OCI-LY3 (cell line): Measurements from ENCODE around the gene PTGES3L.

Source experiments
- H2AFZ ChIP-seq: fragments of 200-600, 300-600 bp; shearing (Covaris generic); 2 replicates; pipeline ENCODE4 v1.6.0; 2014; ENCODE audit warnings: antibody characterized with exemption, low read depth, low read length
- H3K27ac ChIP-seq: fragments of 200-600, 300-600 bp; sonication (generic); 2 replicates; pipeline ENCODE4 v1.5.1; 2014; ENCODE audit warnings: mild to moderate bottlenecking, low read length, moderate library complexity, mixed read lengths
- H3K27me3 ChIP-seq: fragments of 200-600, 300-600 bp; sonication (generic); 2 replicates; pipeline ENCODE4 v1.6.1; 2014; ENCODE audit warnings: low read depth, low read length, mixed read lengths
- H3K36me3 ChIP-seq: fragments of 200-600, 300-600 bp; sonication (generic); replicated peaks from 2 replicates; pipeline ENCODE3; 2014; ENCODE audit warnings: low read depth, low read length, mixed read lengths
- H3K4me1 ChIP-seq: fragments of 300-600, 200-600 bp; sonication (generic); 2 replicates; pipeline ENCODE4 v1.6.1; 2014; ENCODE audit warnings: low read length, mixed read lengths
- H3K4me2 ChIP-seq: fragments of 200-600, 300-600 bp; sonication (generic); 2 replicates; pipeline ENCODE4 v1.6.1; 2014; ENCODE audit warnings: low read length, mixed read lengths
- H3K4me3 ChIP-seq: fragments of 300-600, 200-600 bp; sonication (generic); 2 replicates; pipeline ENCODE4 v1.5.1; 2014; ENCODE audit warnings: antibody characterized with exemption, mild to moderate bottlenecking, low read length, moderate library complexity
- H3K79me2 ChIP-seq: fragments of 300-600, 200-600 bp; shearing (Covaris generic); 2 replicates; pipeline ENCODE4 v1.6.1; 2014; ENCODE audit warnings: mild to moderate bottlenecking, low read length, mixed read lengths
- H3K9ac ChIP-seq: fragments of 300-600, 200-600 bp; shearing (Covaris generic); 2 replicates; pipeline ENCODE4 v1.6.0; 2014; ENCODE audit warnings: mild to moderate bottlenecking, low read length, moderate library complexity
- H3K9me3 ChIP-seq: fragments of 200-600, 300-600 bp; shearing (Covaris generic); 2 replicates; pipeline ENCODE4 v1.6.1; 2014; ENCODE audit warnings: low read length, mixed read lengths; ENCODE audit not compliant: insufficient read depth
- H4K20me1 ChIP-seq: fragments of 200-600, 300-600 bp; sonication (generic); 2 replicates; pipeline ENCODE4 v1.6.1; 2016; ENCODE audit warnings: low read length, mixed read lengths; ENCODE audit not compliant: insufficient read depth
- CTCF ChIP-seq: fragments of 200-600, 300-600 bp; sonication (generic); IDR thresholded peaks from 2 replicates; pipeline ENCODE4 v1.5.1; 2014; ENCODE audit warnings: antibody characterized with exemption, low read length, low read depth
- EZH2phosphoT487 ChIP-seq: fragments of 200-600 bp; shearing (Covaris generic); IDR thresholded peaks from 2 replicates; pipeline ENCODE4 v1.6.1; 2018; ENCODE audit warnings: antibody characterized with exemption, mixed run types, low read depth

Gene PTGES3L

DNA sequence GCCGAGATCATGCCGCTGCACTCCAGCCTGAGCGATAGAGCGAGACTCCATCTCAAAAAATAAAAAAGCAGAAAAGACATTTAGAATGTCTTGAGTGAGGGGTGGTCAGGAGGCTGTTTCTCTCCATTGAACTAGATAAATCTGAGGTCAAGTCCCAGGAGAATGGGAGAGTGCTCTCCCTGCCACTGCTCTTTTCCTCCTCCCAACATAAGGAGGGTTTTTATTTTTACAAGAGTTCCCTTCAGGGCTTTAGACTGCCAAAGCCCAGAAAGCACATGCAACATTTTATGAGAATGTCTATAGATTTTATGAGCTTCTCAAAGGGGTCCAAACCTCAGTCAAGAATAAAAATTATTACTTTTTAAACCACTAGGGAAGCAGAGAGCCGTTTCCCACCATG is 46.7 kb upstream of the PTGES3L start:
- no peaks in the 10 kb centered on the region for H3K27me3 ChIP-seq
- H3K27ac ChIP-seq = no peak overlapping the region
- no peaks in the 10 kb centered on the region for H3K79me2 ChIP-seq
- H3K4me3 ChIP-seq = no peak overlapping the region
- H4K20me1 ChIP-seq = no peaks in the 10 kb centered on the region
- no peaks in the 10 kb centered on the region for H3K9me3 ChIP-seq
- no peaks in the 10 kb centered on the region for H3K4me1 ChIP-seq
- H2AFZ ChIP-seq = no peak overlapping the region
- H3K36me3 ChIP-seq = no peaks in the 10 kb centered on the region
- H3K4me2 ChIP-seq = no peak overlapping the region
- no peak overlapping the region for H3K9ac ChIP-seq
- TF ChIP-seq EZH2phosphoT487 (no peak), CTCF (no peak)

- no peak overlapping the region for H3K4me2 ChIP-seq
- no peaks in the 10 kb centered on the region for H3K79me2 ChIP-seq
- H3K4me3 ChIP-seq = no peak overlapping the region
- no peak overlapping the region for H3K27ac ChIP-seq
- no peak overlapping the region for H3K9ac ChIP-seq
- H4K20me1 ChIP-seq = no peaks in the 10 kb centered on the region
- H3K27me3 ChIP-seq = no peaks in the 10 kb centered on the region
- H2AFZ ChIP-seq = no peak overlapping the region
- no peaks in the 10 kb centered on the region for H3K9me3 ChIP-seq
- peaks cover 3% of the 10 kb centered on the region; the same call in 1 of the 2 replicates for H3K4me1 ChIP-seq
- no peaks in the 10 kb centered on the region for H3K36me3 ChIP-seq
- no peak for TF ChIP-seq EZH2phosphoT487
- TF ChIP-seq CTCF = no peak
These were observed 46.1 kb upstream of the PTGES3L start for GRCh38 chr17:43025766-43026537.

DNA sequence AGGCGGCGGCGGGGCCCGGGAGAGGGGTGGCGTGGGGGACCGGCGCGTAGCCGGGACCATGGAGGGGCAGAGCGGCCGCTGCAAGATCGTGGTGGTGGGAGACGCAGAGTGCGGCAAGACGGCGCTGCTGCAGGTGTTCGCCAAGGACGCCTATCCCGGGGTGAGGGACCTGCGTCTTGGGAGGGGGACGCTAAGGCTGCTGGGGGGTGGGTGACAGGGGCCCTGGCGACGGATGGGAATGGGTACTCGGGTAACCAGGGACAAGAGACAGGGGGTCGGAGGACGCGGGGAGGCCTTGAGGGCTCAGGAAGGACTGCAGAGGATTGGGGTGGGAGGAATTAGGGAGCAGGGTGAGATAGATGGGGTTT is 45.4 kb upstream of the PTGES3L start:
- Histone ChIP-seq H3K4me1 (peaks cover 3% of the 10 kb centered on the region; the same call in 1 of the 2 replicates), H3K4me3 (no peak overlapping the region), H3K4me2 (no peak overlapping the region), H3K9me3 (no peaks in the 10 kb centered on the region), H3K27ac (no peak overlapping the region), H3K27me3 (no peaks in the 10 kb centered on the region), H4K20me1 (no peaks in the 10 kb centered on the region), H3K36me3 (no peaks in the 10 kb centered on the region), H3K79me2 (no peaks in the 10 kb centered on the region), H2AFZ (no peak overlapping the region), H3K9ac (no peak overlapping the region)
- TF ChIP-seq CTCF (no peak), EZH2phosphoT487 (no peak)

- peak within 1 kb of the TSS; percentile 78 for H3K4me3 ChIP-seq
- H3K27ac ChIP-seq = no peak within 1 kb of the TSS
- no peaks in the 10 kb centered on the region for H3K79me2 ChIP-seq
- H4K20me1 ChIP-seq = no peaks in the 10 kb centered on the region
- H3K9me3 ChIP-seq = no peaks in the 10 kb centered on the region
- TF ChIP-seq EZH2phosphoT487 (no peak), CTCF (peak; percentile 63)
- peak within 1 kb of the TSS; percentile 39 for H2AFZ ChIP-seq
- no peaks in the 10 kb centered on the region for H3K27me3 ChIP-seq
- H3K9ac ChIP-seq = peak within 1 kb of the TSS; percentile 36
- H3K36me3 ChIP-seq = no peaks in the 10 kb centered on the region
- H3K4me2 ChIP-seq = peak within 1 kb of the TSS; percentile 75
- H3K4me1 ChIP-seq = peaks cover 3% of the 10 kb centered on the region; the same call in 1 of the 2 replicates
These were observed 44.8 kb upstream of the PTGES3L start, which contains the start of gene RND2 for GRCh38 chr17:43024407-43025289. TSS of gene RND2 (plus strand) at chr17:43025231. CDS start at chr17:43025348, 117 bp downstream.
